DMS153 (cell line): ENCODE results near the gene CHCHD1.
"Not testable (repeated sequence)": the region's sequence is repeated elsewhere in the genome, so short reads cannot be mapped to it uniquely, and the experiment has no call there.

Source experiments
- DNase-seq: peaks from one replicate; lab custom pipeline; 2025; lab: John Stamatoyannopoulos, UW

Gene CHCHD1

DNA sequence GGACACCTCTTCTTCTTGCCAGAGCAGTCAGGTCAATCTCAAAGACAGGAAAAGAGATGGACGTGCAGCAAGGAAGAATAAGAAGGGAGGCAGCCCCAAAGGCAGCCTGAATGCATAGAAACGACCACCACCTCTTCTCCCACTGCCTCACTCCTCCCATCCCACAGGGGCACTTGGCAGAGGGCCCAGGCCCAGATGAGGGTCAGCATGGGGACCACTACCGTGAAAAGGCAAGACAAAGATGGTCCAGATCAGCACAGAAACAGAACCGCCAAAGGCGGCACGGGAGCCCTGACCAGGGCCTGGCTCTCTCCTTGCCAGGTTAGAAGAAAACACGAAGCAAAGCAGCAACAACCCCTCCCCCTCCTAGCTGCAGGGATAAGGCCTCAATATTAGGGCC is 31.5 kb downstream of the CHCHD1 start:
- DNase-seq, result no peak

DNA sequence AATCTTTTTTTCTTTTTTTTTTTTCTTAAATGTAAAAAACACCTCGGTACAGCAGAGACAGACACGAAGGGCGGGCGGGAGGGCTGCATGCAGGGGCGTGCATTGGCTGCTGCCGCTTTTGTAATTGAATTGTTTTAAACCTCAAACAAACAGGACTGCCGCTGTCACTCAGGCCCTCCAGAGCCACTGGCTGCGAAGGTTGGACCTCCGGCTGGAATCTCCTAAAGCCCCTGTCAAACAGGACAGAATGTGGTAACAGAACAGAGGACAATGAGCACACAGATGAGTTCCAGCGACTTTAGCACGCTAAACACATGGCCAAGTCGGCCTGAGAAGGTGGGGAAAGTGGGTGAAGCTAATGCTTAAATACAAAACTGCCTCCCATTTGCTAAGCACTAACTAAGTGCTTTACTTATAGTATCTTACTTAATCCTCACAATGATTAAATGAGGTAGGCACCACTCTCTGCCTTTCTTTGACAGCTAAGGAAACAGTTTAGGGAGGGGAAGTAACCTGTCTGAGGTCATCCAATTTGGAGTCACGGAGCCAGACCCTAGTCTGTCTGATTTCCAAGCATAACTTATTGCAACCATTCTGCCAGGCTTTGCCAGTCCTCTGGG is 32.5 kb downstream of the CHCHD1 start:
- DNase-seq, result no peak

DNA sequence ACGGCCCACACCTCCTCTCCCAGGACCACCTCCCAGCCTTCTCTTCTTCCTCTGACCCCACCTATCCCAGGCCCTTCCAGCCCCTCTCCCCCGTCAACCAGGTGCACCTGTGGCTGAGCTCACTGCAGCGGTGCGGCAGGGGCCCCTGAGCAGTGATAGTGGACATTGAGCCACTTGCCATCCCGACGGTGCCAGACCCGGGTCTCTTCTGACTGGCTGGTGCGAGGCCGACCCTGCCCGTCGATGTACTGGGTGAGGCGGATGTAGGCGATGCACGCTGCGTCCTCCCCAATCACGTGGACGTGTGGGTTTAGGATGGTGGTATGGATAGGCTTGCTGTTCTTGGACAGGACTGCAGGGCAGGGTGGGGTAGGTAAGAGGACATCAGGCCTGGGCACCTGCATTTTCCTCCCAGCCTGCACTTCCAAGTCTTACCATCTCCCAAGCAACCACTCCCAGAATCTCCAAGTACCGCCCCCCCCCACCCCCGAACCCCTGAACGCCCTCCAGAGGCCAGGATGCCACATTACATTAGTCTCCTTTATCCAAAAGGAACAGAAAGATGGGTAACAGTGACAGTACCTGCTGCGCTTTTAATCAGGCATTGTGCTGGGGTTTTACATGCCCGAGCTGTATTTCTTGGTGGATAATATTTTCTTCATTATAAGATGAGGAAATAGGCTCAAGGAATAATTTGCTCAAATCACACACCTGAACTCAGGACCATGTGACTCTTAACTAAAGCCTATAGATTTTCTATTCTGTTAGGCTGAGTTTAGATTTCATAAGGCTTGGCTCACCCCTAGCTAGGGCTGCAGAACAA is 33.3 kb downstream of the CHCHD1 start:
- DNase-seq, result no peak

DNA sequence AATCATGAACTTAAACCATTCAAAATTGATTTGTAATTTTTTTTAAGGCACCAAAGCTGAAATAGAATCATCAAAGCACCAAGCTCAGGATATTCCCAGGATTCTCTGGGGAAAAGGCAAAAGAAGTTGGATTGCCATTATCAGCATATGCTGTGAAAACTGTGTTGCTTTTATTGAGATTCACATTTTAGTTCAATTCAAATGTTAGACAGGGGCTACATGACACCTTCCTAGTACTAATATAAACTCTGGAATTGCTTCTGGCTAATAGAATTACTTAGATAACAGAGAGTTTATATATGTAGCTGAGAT is 33.8 kb downstream of the CHCHD1 start:
- DNase-seq, result no peak

DNA sequence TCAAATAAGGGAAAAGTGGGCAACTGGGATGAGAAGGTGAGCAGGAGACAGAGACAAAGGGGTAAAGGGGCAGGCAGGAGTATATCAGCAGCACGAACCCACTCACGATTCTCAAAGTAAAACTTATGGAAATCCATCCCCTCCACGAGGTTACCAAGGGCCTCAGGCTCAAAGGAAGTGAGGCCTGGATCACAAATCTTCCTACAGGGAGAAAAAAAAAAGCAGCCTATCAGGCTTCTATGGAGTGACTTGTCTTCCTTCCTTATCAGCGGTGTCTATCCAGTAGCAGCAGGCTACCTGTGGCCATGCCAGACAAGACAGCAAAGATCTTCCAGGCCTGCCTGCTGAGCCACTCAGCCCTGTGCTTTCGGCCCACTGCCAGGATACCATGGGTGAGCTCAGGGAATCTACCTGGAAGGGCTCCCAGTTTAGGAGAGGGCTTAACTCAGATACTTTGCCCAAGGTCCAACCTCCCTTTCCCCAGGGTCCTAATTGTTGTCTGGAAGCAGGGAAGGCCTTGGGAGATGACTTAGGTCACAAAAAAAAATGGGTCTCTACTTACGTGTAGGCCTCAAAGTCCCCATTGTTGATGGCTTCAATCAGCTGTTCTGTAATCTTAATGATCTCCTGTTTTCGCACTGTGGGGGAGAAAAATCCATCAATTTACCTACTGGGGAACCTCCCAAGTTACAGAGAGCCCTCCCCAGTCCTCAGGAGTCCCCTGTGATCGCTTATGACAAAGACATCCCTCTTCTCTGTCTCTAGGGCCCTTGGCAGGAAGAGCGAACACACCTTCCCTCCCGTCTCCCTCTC is 35.3 kb downstream of the CHCHD1 start:
- no peak for DNase-seq

DNA sequence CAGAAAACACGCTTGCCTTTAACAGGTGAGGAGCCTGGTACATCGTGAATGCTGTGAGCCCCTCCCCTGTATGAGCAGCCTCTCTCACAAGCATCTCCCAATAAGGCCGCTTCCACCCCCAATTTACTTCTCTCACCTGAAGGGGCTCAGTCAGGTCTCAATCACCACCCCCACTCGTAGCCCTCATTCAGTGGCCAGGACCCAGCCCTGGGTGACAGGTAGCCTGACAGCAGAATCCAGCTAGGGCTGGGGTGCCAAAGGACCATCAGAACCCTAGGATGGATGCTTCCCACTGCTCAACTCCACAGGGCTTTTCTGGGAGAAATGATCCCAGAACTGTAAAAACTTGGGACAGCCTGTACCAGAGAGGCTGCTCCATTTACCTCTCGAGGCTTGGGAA is 36.0 kb downstream of the CHCHD1 start:
- no peak for DNase-seq

DNA sequence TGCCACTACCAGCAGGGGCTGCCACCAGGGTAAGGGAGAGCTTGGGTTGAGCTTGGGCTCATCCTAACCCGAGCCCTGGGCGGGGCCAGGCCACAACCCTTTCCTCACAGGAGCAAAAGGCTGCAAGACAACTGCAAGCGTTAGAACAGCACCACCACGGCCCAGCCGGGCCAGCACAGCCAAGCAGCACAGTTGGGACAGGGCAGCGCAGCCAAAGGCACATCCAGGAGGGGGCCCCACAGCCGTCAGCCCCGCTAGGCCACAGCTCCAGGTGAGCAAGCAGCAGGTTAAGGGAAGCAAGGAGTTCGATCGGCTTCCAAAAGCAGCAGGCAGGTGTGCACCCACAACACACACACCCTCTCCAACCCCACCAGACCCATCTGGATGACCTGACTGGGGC is 36.6 kb downstream of the CHCHD1 start:
- DNase-seq, result no peak

DNA sequence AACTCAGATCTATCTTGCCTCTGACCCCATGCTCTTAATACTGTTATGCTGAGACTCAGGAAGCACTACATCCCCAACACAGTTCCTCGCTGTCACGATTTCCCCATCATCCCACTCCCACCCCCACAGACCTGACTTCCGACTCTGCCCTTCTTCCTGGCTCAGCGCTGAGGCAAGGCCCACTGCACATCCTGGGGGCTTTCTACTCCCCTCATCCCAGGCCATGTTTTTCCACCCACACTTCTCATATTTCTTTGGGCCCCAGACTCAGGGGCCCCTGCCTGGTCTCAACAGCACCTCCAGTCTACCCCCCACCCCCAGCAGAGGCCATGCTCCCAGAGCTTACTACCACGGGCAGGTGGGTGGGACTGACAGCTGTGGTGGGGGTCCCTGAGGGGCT is 37.2 kb downstream of the CHCHD1 start:
- no peak for DNase-seq

DNA sequence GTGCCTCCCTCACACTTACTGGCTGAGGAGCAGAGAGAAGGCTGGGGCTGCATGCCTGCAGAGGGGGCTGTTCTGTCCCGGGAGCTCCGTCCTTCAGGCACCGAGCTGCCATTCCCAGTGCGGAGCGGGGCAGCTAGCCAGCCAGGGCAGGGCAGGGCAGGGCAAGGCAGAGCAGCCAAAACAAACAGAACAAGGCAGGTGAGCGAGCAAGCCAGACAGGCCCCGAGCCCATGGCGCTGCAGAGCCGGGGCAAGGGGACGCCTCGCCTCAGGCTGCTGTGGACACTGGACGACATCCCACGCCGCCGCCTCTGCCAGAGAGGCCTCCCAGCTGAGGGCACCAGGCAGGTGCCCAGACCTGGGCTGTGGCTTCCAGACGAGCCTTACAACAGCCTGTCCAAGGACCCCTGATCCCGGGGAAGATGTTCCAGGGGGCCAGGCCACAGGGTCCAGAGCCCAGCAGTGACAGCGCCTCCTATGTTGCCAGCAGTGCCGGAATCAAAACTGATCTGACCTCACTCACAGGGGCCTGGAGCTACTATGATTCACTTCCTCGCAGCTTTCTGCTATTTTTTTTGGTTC is 37.8 kb downstream of the CHCHD1 start:
- no peak for DNase-seq

DNA sequence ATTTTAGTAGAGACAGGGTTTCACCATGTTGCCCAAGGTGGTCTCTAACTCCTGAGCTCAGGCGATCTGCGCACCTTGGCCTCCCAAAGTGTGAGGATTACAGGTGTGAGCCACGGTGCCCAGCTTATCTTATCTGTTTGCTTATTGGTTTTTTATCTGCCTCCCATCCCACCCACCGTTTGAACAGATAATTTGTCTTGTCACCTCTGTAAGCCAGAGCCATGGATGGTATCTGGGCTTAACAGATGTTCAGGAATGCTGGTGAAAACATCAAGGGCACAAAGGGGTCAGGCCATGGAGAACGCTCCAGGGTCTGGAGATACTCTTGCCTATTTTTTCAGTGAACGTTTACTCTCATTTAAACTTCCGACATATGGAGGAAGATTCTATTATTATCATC is 41.5 kb downstream of the CHCHD1 start:
- no peak for DNase-seq

DNA sequence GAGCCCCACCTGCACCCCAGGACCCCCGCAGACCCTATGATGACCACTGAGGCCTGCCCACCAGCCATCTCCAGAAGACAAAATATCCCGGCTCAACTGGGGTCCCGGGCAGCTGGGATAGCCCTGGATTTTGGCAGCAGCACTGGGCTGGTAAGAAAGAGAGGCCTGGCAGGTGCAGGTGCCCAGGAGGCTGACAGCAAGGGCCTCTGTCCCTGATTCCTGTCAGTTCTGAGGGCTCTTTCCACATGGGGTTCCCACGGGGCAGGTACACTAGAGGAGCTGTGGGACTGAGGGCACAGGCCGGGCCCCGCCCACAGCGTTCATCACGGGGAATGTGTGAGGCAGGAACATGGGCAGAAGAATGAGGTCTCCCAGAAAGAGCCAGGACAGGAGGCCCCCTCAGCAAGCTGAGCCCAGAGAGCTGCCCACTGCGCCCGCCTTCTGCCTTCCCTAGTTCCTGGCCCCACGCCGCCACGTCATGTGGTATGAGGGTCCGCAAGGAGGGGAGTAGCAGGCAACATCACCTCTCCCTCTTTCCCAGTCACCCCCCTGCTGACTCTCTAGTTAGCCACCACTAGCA is 42.4 kb downstream of the CHCHD1 start:
- DNase-seq, result no peak

DNA sequence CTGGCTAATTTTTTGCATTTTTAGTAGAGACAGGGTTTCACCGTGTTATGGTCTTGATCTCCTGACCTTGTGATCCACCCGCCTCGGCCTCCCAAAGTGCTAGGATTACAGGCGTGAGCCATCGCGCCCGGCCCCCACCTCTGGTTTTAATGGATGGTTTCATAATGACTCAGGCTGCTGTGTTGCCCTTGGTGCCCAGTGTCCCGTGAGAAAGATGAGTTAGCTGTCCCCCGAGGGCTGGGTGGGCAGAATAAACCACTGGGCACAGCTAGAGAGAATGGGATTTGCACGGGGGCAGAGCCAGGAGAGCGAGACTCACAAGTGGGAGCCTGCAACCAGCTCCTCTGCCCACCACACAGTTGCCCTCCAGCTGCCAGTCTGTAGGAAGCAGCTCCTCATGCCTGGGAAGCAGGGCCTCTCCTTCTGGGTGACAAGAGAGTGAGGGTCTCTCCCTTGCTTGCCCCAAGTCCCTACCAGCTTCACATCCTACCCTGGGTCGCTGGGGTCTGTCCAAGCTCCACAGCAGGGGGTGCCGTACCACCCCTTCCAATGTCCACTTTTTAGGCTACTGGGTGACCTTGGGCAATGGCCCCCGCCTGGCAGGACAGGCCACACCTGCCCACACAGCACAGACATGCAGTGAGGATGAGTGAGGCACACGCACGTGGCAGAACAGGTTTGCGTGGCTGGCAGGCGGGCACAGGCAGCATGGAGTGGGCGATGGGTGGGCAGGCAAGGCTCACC is 45.7 kb downstream of the CHCHD1 start:
- DNase-seq, result no peak

DNA sequence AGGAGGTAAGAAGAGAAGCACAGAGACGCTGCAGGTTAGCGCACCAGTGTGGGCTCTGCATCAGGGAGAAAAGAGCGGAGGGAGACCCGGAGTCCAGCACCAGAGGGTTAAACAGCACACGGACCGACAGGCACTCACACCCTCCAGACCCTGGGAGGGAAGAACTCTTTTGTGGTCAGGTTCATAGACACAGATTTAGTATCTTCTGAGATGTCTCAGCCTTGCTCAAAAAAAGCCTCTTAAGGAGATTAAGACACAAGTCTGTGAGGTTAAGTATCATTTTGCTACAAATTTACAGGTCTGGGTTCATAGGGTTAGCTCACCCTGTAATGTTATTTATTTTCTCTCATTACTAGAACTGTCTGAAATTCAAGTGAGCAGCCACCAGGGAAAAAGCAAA is 46.3 kb downstream of the CHCHD1 start:
- no peak for DNase-seq

DNA sequence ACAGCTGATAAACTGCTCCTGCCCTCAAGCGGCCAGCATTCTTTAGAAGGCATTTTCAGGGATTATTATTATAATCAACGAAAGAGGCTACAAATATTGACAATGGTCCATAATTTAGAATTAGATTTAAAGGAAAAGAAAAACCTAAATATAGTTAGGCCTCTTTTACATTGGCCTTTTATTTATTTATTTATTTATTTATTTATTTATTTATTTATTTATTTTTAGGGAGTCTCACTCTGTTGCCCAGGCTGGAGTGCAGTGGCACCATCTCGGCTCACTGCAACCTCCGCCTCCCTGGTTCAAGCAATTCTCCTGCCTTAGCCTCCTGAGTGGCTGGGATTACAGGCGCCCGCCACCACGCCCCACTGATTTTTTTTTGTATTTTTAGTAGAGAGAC is 47.2 kb downstream of the CHCHD1 start:
- DNase-seq, result not testable (repeated sequence)
